Activated CD8-positive, alpha-beta T cell treated with anti-CD3 and anti-CD28 coated beads, Interleukin-2, amount 10 ng/mL, durations not matched to agents 7 days and 5 days (primary cell): ENCODE measurements around the gene GPX7. TPM values are rescaled to one million over a fixed set of nuclear protein-coding genes. Genes with fewer than 3 reads are reported as not detected.

Source experiments
- ATAC-seq: fragments of 150-1000 bp; cut with Tn5 transposase; one replicate; pipeline ENCODE4 v1.10.0; 2021; ENCODE audit warnings: moderate library complexity
- CTCF ChIA-PET: fragments of 350-600 bp; sonication (Branson Sonifier 250); formaldehyde crosslinking; loops from one replicate; lab custom pipeline; 2021; ENCODE audit warnings: antibody characterized with exemption; lab: Charles Lee
- POLR2A ChIA-PET: fragments of 350-600 bp; sonication (Branson Sonifier 250); formaldehyde crosslinking; loops from one replicate; lab custom pipeline; 2021; ENCODE audit warnings: antibody characterized with exemption; lab: Charles Lee
- DNase-seq: peaks from one replicate; pipeline ENCODE4 v3.0.0-alpha.2; 2020
- H3K27ac Mint-ChIP-seq: one replicate; pipeline ENCODE4 v1.8.0; 2021; ENCODE audit warnings: mild to moderate bottlenecking, mixed read lengths
- H3K27me3 Mint-ChIP-seq: one replicate; pipeline ENCODE4 v1.8.0; 2021; ENCODE audit warnings: low read depth, mixed read lengths
- H3K36me3 Mint-ChIP-seq: one replicate; pipeline ENCODE4 v1.8.0; 2021; ENCODE audit warnings: low read depth, mixed read lengths
- H3K4me1 Mint-ChIP-seq: one replicate; pipeline ENCODE4 v1.8.0; 2021; ENCODE audit warnings: low read depth, mixed read lengths
- H3K4me3 Mint-ChIP-seq: one replicate; pipeline ENCODE4 v1.8.0; 2021; ENCODE audit warnings: mild to moderate bottlenecking, mixed read lengths
- H3K9me3 Mint-ChIP-seq: one replicate; pipeline ENCODE4 v1.8.0; 2022; ENCODE audit warnings: mixed read lengths; ENCODE audit not compliant: insufficient read depth
- total RNA-seq, 2 experiments: library from RNA; stranded (reverse); gene quantifications; one replicate each; pipeline ENCODE4 v1.2.3, GENCODE V29; 2021

The GPX7 gene
- total RNA-seq, 2 experiments from 2014 or later, result 10.0 to 10.4 TPM

DNA sequence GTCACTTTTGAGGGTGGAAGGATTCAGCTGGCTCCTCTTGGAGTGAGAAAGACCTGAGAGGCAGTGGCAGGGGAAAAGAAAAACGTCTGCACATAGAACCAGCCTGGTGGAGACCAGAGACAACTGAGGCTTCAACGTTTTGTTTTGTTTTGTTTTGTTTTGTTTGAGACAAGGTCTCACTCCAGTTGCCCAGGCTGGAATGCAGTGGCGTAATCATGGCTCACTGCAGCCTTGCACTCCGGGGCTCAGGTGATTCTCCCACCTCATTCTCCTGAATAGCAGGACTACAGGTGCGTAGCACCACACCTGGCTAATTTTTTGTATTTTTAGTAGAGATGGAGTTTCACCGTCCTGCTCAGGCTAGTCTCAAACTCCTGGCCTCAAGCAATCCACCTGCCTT lies 43.1 kb downstream of the GPX7 start:
- no peak overlapping the region for H3K4me3 Mint-ChIP-seq
- POLR2A ChIA-PET, result interaction anchor here (0.8 kb wide), 1 partner anchor 9 kb away, joined by 3 read pairs; no protein-coding TSS in a partner anchor
- H3K4me1 Mint-ChIP-seq, result peaks cover 14% of the 10 kb centered on the region
- CTCF ChIA-PET, result no interaction called here
- ATAC-seq (no peak), DNase-seq (no peak)
- H3K9me3 Mint-ChIP-seq, result no peaks in the 10 kb centered on the region
- peaks cover 9% of the 10 kb centered on the region for H3K36me3 Mint-ChIP-seq
- H3K27me3 Mint-ChIP-seq, result no peaks in the 10 kb centered on the region
- H3K27ac Mint-ChIP-seq, result no peak overlapping the region

DNA sequence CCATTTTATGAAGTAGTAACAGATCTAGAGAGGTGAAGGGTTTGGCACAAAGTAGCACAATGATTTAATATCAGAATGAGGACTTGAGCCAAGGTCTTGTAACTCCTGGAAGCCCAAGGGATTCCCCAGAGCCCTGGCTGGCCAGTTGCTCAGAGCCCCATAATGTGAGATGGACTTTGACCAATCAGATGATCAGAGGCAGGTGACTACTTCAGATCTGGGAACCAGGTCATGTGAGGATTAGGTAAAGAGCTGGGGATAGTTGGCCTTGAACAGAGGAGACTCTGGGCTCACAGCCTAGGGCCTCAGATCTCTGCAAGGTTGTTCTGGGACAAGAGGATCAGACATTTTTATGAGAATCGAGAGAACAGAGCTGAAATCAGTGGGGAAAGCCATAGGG lies 49.7 kb downstream of the GPX7 start:
- ATAC-seq, result no peak
- ChIA-PET POLR2A (interaction anchor here (1.0 kb wide), 1 partner anchor 247 kb away, joined by 3 read pairs; the partner anchor contains the start of gene PRPF38A), CTCF (interaction anchor here (1.1 kb wide), 1 partner anchor 16 kb away, joined by 5 read pairs; no protein-coding TSS in a partner anchor)
- no peak overlapping the region for H3K27ac Mint-ChIP-seq
- H3K36me3 Mint-ChIP-seq, result peaks cover 7% of the 10 kb centered on the region
- no peak for DNase-seq
- H3K4me1 Mint-ChIP-seq, result no peaks in the 10 kb centered on the region
- no peaks in the 10 kb centered on the region for H3K27me3 Mint-ChIP-seq
- no peak overlapping the region for H3K4me3 Mint-ChIP-seq
- no peaks in the 10 kb centered on the region for H3K9me3 Mint-ChIP-seq

DNA sequence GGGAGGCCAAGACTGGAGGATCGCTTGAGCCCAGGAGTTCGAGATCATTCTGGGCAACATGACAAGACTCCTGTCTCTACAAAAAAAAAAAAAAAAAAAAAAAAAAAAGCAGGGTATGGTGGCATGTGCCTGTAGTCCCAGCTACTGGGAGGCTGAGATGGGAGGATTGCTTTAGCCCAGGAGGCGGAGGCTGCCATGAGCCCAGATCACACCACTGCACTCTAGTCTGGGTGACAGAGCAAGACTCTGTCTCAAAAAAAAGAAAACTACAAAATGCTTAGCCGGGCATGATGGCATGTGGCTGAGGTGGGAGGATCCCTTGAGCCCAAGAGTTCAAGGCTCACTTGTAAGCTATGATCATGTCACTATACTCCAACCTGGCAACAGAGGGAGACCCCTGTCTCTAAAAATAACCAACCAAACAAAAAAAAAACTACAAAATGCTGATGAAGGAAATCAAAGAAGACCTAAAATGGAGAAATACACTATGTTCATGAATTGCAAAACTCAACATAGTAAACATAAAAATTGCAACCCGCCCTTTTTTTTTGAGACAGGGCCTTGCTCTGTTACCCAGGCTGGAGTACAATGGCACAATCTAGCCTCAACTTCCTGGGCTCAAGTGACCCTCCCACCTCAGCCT lies 51.2 kb downstream of the GPX7 start:
- DNase-seq, result no peak
- POLR2A ChIA-PET, result no interaction called here
- Mint-ChIP-seq H3K9me3 (no peaks in the 10 kb centered on the region), H3K27ac (no peak overlapping the region), H3K36me3 (peaks cover 7% of the 10 kb centered on the region), H3K4me3 (no peak overlapping the region), H3K4me1 (no peaks in the 10 kb centered on the region), H3K27me3 (no peaks in the 10 kb centered on the region)
- CTCF ChIA-PET, result interaction anchor here (1.1 to 1.2 kb wide), 2 partner anchors 13 to 249 kb away, joined by 3 read pairs; partner anchors contain the start of genes ORC1 and PRPF38A
- no peak for ATAC-seq

DNA sequence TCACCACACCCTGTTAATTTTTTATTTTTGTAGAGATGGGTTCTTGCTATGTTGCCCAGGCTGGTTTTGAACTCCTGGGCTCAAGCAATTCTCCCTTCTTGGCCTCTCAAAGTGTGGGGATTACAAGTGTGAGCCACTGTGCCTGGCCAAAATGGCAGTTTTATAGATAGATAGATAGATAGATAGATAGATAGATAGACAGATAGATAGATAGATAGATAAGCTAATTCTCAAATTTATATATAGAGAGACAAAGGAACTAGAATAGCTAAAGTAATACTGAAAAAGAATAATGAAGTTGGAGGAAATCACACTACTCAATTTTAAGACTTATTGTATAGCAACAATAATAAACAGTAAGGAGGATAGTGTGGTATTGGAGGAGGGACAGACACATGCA lies 51.9 kb downstream of the GPX7 start:
- no peak for ATAC-seq
- Mint-ChIP-seq H3K27me3 (no peaks in the 10 kb centered on the region), H3K27ac (no peak overlapping the region), H3K9me3 (no peaks in the 10 kb centered on the region), H3K36me3 (peaks cover 7% of the 10 kb centered on the region), H3K4me3 (no peak overlapping the region), H3K4me1 (peaks cover 6% of the 10 kb centered on the region)
- ChIA-PET CTCF (interaction anchor here (1.1 kb wide), 1 partner anchor 12 kb away, joined by 3 read pairs; no protein-coding TSS in a partner anchor), POLR2A (no interaction called here)
- DNase-seq, result no peak

DNA sequence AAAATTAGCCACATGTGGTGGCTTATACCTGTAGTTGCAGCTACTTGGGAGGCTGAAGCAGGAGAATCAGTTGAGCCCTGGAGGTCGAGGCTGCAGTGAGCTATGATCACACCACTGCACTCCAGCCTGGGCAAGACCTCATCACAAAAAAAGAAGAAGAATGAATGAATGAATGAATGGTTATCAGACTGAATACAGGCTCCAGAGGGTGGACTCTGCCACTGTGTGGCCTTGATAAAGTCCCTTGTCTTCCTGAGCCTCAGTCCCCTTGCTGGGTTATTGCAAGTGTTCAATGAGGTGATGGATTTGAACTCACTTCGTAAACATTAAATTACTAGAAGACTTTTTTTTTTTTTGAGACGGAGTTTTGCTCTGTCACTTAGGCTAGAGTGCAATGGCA lies 55.5 kb downstream of the GPX7 start:
- ATAC-seq, result no peak
- Mint-ChIP-seq H3K4me3 (no peak overlapping the region), H3K27me3 (no peaks in the 10 kb centered on the region), H3K36me3 (peaks cover 2% of the 10 kb centered on the region), H3K9me3 (no peaks in the 10 kb centered on the region), H3K27ac (no peak overlapping the region), H3K4me1 (peaks cover 14% of the 10 kb centered on the region)
- DNase-seq, result no peak
- ChIA-PET CTCF (interaction anchor here (2.8 to 3.9 kb wide), 2 partner anchors 23 to 104 kb away, joined by 8 to 16 read pairs; partner anchors contain the start of genes SHISAL2A and TUT4), POLR2A (no interaction called here)

Other genes with a start within 250 kb of the GPX7 start
- 10 to 100 TPM; 46.7 to 53.3 TPM for gene CC2D1B, start 236.2 kb upstream of the GPX7 start, total RNA-seq
- 10 to 100 TPM; 38.3 to 38.4 TPM for gene ORC1, start 197.9 kb upstream of the GPX7 start, total RNA-seq
- gene PRPF38A, start 197.8 kb upstream of the GPX7 start, total RNA-seq, result 100 to 1,000 TPM; 102 to 104 TPM
- gene TUT4, start 49.3 kb upstream of the GPX7 start, total RNA-seq, result 10 to 100 TPM; 58.5 to 65.9 TPM
- gene SHISAL2A, start 30.8 kb downstream of the GPX7 start, total RNA-seq, result 1 to 10 TPM; 7.9 to 8.6 TPM
- 10 to 100 TPM; 16.5 to 17.0 TPM for gene COA7, start 96.0 kb downstream of the GPX7 start, total RNA-seq
- 1 to 10 TPM; 6.8 to 7.5 TPM for gene ZYG11B, start 124.1 kb downstream of the GPX7 start, total RNA-seq
- gene ZYG11A, start 240.4 kb downstream of the GPX7 start, total RNA-seq, result under 1 TPM; 0.13 to 0.16 TPM